HFFc6 (cell line): ENCODE results near the gene FLT3. TPM values are rescaled to one million over a fixed set of nuclear protein-coding genes. Genes with fewer than 3 reads are reported as not detected.
"Not testable (repeated sequence)": the region's sequence is repeated elsewhere in the genome, so short reads cannot be mapped to it uniquely, and the experiment has no call there.

Experiments
- DNase-seq: peaks from one replicate; pipeline ENCODE4 v3.0.0-alpha.2; 2018
- H3K27ac Mint-ChIP-seq: 2 replicates; pipeline ENCODE4 v1.8.0; 2020; ENCODE audit warnings: mild to moderate bottlenecking, mixed read lengths
- H3K27me3 Mint-ChIP-seq: 2 replicates; pipeline ENCODE4 v1.8.0; 2021; ENCODE audit warnings: mild to moderate bottlenecking, moderate library complexity, mixed read lengths; ENCODE audit not compliant: insufficient read depth
- H3K36me3 Mint-ChIP-seq: 2 replicates; pipeline ENCODE4 v1.8.0; 2021; ENCODE audit warnings: low read depth, mixed read lengths
- H3K4me1 Mint-ChIP-seq: 2 replicates; pipeline ENCODE4 v1.8.0; 2020; ENCODE audit warnings: low read depth, mixed read lengths
- H3K4me3 Mint-ChIP-seq: 2 replicates; pipeline ENCODE4 v1.8.0; 2020; ENCODE audit warnings: mild to moderate bottlenecking, moderate library complexity, mixed read lengths
- H3K9me3 Mint-ChIP-seq: 2 replicates; pipeline ENCODE4 v1.8.0; 2020; ENCODE audit warnings: mild to moderate bottlenecking, mixed read lengths
- long read RNA-seq: library from polyadenylated mRNA; unstranded; transcript quantifications from one replicate; pipeline ENCODE4 v2.0.0, GENCODE V29; 2019
- total RNA-seq, 6 experiments: library from RNA; stranded (reverse); fragmentation: NEBNext Ultra II Directional; extraction: Animal tissue kit (Norgen Biotek cat#: 25700); gene quantifications; 2 replicates in 1 of 6; 3 replicates in 5 of 6; pipeline ENCODE4 v1.2.3, GENCODE V29; 2021
- TF ChIP-seq, protein P1 (sequence below): fragments of 200-600 bp; sonication (generic); IDR thresholded peaks from 2 replicates; pipeline ENCODE4 v1.5.0; 2021; ENCODE audit warnings: antibody characterized with exemption, mild to moderate bottlenecking

FLT3 gene
- not detected for total RNA-seq
- long read RNA-seq, result 0 reads

DNA sequence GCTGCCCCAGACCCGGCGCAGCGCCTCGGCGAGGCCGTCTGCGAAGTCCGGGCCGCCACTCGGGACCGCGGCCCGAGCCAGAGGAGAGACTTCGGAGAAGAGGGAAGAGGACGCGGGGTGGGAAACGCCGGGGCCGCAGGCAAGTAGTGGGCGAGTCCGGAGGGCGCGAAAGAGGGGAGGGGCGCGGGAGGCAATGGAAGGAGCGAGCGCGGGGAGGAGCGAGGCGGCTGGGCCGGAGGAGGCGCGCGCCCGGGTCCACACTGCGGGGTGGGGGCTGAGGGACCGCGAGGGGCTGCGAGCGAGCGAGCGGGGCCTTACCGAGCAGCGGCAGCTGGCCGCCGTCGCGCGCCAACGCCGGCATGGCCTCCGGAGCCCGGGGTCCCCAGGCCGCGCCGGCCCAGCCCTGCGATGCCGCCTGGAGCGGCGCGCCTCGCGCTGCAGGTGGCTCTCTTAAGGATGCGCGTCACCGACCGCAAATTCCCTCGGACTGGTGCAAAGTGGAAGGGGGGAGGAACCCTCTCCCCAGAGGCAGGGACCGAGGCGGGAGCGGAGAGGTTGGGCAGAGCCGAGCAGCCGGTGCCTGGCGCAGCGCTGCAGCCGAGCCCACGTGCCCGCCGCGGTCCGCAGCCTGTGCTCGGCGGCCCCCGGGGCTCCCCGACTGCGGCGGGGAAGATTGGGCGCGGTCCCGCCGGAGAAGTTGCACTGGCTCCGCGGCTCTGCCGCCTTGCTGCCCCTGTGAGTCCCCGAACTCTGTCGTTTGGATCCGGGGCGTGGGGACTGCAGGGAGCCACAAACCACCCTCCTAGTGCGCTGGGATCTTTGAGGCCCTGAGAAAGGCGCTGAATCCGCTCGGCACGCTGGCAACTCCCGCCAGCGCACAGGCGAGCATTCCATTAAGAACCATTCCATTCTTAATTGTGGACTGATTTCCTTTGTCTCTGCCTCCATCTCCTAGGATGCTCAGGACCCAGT, at the start of gene FLT3:
Gene FLT3 (minus strand): TSS at position 427 of the 972 bp plus-strand sequence. CDS start 66 bp downstream, at position 361.
- Mint-ChIP-seq H3K27ac (no peak within 1 kb of the TSS), H3K4me3 (peak within 1 kb of the TSS; percentile 30), H3K36me3 (no peaks in the 10 kb centered on the region), H3K9me3 (peaks cover 4% of the 10 kb centered on the region; the same call in 1 of the 2 replicates), H3K27me3 (peaks cover 41% of the 10 kb centered on the region), H3K4me1 (0 out of 2 replicates have a peak, but pooled peaks cover 5% of the 10 kb centered on the region)
- no peak for DNase-seq
- TF ChIP-seq, protein P1, sequence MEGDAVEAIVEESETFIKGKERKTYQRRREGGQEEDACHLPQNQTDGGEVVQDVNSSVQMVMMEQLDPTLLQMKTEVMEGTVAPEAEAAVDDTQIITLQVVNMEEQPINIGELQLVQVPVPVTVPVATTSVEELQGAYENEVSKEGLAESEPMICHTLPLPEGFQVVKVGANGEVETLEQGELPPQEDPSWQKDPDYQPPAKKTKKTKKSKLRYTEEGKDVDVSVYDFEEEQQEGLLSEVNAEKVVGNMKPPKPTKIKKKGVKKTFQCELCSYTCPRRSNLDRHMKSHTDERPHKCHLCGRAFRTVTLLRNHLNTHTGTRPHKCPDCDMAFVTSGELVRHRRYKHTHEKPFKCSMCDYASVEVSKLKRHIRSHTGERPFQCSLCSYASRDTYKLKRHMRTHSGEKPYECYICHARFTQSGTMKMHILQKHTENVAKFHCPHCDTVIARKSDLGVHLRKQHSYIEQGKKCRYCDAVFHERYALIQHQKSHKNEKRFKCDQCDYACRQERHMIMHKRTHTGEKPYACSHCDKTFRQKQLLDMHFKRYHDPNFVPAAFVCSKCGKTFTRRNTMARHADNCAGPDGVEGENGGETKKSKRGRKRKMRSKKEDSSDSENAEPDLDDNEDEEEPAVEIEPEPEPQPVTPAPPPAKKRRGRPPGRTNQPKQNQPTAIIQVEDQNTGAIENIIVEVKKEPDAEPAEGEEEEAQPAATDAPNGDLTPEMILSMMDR, result no peak

DNA sequence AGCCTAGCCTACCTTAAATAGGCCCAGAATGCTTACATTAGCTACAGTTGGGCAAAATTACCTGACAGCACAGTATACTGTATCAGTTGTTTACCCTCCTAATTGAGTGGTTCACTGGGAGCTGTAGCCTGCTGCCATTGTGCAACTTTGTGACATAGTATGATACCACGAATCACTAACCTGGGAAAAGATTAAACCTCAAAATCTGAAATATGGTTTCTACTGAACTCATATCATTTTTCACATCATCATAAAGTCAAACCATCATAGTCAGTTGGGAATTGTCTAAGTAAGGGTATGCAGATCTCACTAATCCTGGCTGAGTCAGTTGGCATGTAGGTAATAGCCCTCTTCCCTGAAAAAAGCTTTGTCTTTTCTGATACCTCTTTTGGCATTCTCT, 47.1 kb upstream of the FLT3 start:
- Mint-ChIP-seq H3K4me1 (peaks cover 17% of the 10 kb centered on the region), H3K4me3 (no peak overlapping the region), H3K36me3 (no peaks in the 10 kb centered on the region), H3K27me3 (no peaks in the 10 kb centered on the region), H3K27ac (no peak overlapping the region), H3K9me3 (no peaks in the 10 kb centered on the region)
- TF ChIP-seq, protein P1, result no peak
- no peak for DNase-seq

DNA sequence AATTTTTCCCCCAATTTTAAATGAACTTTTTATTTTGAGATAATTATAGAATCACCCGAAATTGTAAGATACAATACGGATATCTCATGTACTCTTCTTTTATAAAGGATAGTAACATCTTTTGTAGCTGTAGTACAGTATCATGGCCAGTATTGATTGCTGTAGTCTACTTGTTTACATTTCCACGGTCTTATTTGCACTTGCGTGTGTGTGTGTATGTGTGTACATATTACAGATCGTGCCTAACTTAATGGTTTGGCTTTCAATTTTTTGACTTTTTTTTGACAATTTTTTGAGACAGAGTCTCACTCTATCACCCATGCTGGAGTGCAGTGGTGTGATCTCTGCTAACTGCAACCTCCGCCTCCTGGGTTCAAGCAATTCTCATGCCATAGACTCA, 44.7 kb upstream of the FLT3 start:
- no peaks in the 10 kb centered on the region for H3K36me3 Mint-ChIP-seq
- DNase-seq, result no peak
- no peak overlapping the region for H3K4me3 Mint-ChIP-seq
- no peaks in the 10 kb centered on the region for H3K27me3 Mint-ChIP-seq
- peaks cover 37% of the 10 kb centered on the region for H3K4me1 Mint-ChIP-seq
- no peaks in the 10 kb centered on the region for H3K9me3 Mint-ChIP-seq
- H3K27ac Mint-ChIP-seq, result no peak overlapping the region
- TF ChIP-seq, protein P1, result no peak

DNA sequence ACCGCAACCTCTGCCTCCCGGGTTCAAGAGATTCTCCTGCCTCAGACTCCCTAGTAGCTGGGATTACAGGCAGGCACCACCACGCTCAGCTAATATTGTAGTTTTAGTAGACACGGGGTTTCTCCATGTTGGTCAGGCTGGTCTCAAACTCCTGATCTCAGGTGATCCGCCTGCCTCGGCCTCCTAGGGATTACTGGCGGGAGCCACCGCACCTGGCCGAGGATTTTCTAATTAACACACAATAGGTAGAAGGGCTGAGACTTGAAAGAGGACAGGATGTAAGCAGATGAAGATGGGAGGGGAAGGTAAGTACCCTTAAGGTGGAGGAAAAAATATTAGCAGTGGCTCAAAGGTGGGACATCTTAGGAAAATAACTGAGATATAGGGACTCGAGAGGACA, 41.2 kb upstream of the FLT3 start:
- not testable (repeated sequence) for H3K27me3 Mint-ChIP-seq, H3K4me3 Mint-ChIP-seq, H3K9me3 Mint-ChIP-seq, DNase-seq, H3K36me3 Mint-ChIP-seq
- peaks cover 42% of the 10 kb centered on the region for H3K4me1 Mint-ChIP-seq
- H3K27ac Mint-ChIP-seq, result 0 out of 2 replicates have a peak overlapping the region, but pooled peaks have one; percentile 3

DNA sequence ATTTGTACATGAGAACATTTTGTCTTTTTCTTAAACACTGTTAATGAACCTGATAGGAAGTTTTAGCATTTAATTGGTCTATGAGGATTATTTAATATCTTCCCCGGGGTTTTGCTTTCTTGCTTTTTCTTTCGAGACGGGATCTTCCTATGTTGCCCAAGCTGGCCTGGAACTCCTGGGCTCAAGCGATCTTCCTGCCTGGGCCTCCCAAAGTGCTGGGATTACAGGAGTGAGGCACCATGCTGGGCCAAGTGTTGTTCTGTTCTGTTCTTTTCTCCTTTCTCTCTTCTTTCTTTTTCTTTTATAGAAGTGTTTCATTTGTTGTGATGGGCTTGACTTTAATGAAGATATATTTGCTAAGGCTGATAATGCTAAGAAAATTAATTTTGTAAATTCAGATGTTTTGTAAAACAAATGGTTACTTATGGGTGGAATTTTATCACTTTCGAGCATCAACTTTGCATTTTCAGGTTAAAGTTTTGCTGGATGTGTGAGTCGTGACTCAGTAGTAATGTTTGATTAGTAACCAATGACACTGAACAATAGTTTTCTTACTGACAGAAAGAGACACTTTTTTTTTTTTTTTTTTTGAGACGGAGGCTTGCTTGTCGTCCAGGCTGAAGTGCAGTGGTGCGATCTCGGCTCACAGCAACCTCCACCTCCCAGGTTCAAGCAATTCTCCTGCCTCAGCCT, 40.2 kb upstream of the FLT3 start:
- Mint-ChIP-seq H3K4me1 (peaks cover 44% of the 10 kb centered on the region), H3K27ac (peak overlapping the region; percentile 87), H3K4me3 (peak overlapping the region; percentile 93), H3K27me3 (peaks cover 3% of the 10 kb centered on the region; the same call in 1 of the 2 replicates), H3K36me3 (no peaks in the 10 kb centered on the region), H3K9me3 (no peaks in the 10 kb centered on the region)
- TF ChIP-seq, protein P1, result no peak
- DNase-seq, result no peak
